BJ (cell line): Measurements from ENCODE around the gene CFAP58. TPM values are rescaled to one million over a fixed set of nuclear protein-coding genes. Genes with fewer than 3 reads are reported as not detected.

Source experiments
- CTCF ChIA-PET: fragments of 350-600 bp; formaldehyde crosslinking; extraction: SDS; loops from one replicate; lab custom pipeline; 2021; ENCODE audit warnings: antibody characterized with exemption, inconsistent platforms; lab: Yijun Ruan, JAX
- POLR2A ChIA-PET: fragments of 300-600 bp; sonication (Branson Sonifier 250); formaldehyde crosslinking; extraction: SDS; loops from one replicate; lab custom pipeline; 2021; ENCODE audit warnings: antibody characterized with exemption; lab: Charles Lee
- DNase-seq: peaks from one replicate; pipeline ENCODE4 v3.0.0-alpha.2; 2011; ENCODE audit warnings: low read depth
- H3K27me3 ChIP-seq: 2 replicates; pipeline ENCODE4 v1.6.0; 2011; ENCODE audit warnings: low read length; ENCODE audit not compliant: control insufficient read depth, insufficient read depth
- H3K36me3 ChIP-seq: 2 replicates; pipeline ENCODE4 v1.5.1; 2011; ENCODE audit warnings: low read length; ENCODE audit not compliant: control insufficient read depth, insufficient read depth
- H3K4me3 ChIP-seq: 2 replicates; pipeline ENCODE4 v1.5.1; 2011; ENCODE audit warnings: low read depth, mild to moderate bottlenecking, control low read depth, low read length
- CTCF ChIP-seq: IDR thresholded peaks from 2 replicates; pipeline ENCODE4 v1.5.1; 2011; ENCODE audit warnings: low read depth, mild to moderate bottlenecking, control low read depth, inconsistent platforms, low read length, moderate library complexity; ENCODE audit not compliant: insufficient read depth
- polyA plus RNA-seq: library from polyadenylated mRNA; depleted of rRNA; stranded (reverse); fragments of >200 nt; gene quantifications from 2 replicates; pipeline ENCODE4 v1.2.3, GENCODE V29; 2011

CFAP58 gene
- polyA plus RNA-seq, 1 experiment, result 0.23 TPM

GRCh38 chr10:104485632-104486031, 132.0 kb downstream of the CFAP58 start:
- Histone ChIP-seq H3K36me3 (no peaks in the 10 kb centered on the region), H3K27me3 (peaks cover 1% of the 10 kb centered on the region; the same call in 1 of the 2 replicates), H3K4me3 (no peak overlapping the region)
- no peak for DNase-seq
- CTCF ChIA-PET, result no interaction called here
- TF ChIP-seq CTCF, result 0 out of 2 replicates have a peak, but pooled peaks have one; percentile 4
- POLR2A ChIA-PET, result no interaction called here

GRCh38 chr10:104486803-104487202, 133.2 kb downstream of the CFAP58 start:
- CTCF ChIA-PET, result no interaction called here
- no peak for TF ChIP-seq CTCF
- Histone ChIP-seq H3K4me3 (no peak overlapping the region), H3K36me3 (no peaks in the 10 kb centered on the region), H3K27me3 (peaks cover 1% of the 10 kb centered on the region; the same call in 1 of the 2 replicates)
- POLR2A ChIA-PET, result no interaction called here
- DNase-seq, result no peak

- POLR2A ChIA-PET, result no interaction called here
- Histone ChIP-seq H3K4me3 (no peak overlapping the region), H3K27me3 (no peaks in the 10 kb centered on the region), H3K36me3 (no peaks in the 10 kb centered on the region)
- TF ChIP-seq CTCF, result no peak
- CTCF ChIA-PET, result interaction anchor here (0.6 kb wide), 1 partner anchor 197 kb away, joined by 3 read pairs; no protein-coding TSS in a partner anchor
- DNase-seq, result no peak
Observed at GRCh38 chr10:104487794-104488438, 134.3 kb downstream of the CFAP58 start.

- H3K4me3 ChIP-seq, result no peak overlapping the region
- no peak for TF ChIP-seq CTCF
- no peak for DNase-seq
- POLR2A ChIA-PET, result no interaction called here
- CTCF ChIA-PET, result no interaction called here
- no peaks in the 10 kb centered on the region for H3K27me3 ChIP-seq
- no peaks in the 10 kb centered on the region for H3K36me3 ChIP-seq
Observed at GRCh38 chr10:104488439-104488832, 134.8 kb downstream of the CFAP58 start.

- Histone ChIP-seq H3K4me3 (no peak overlapping the region), H3K36me3 (no peaks in the 10 kb centered on the region), H3K27me3 (no peaks in the 10 kb centered on the region)
- ChIA-PET POLR2A (no interaction called here), CTCF (interaction anchor here (0.6 to 1.0 kb wide), 2 partner anchors 12 to 44 kb away, joined by 3 read pairs; no protein-coding TSS in a partner anchor)
- DNase-seq, result peak; percentile 37
- TF ChIP-seq CTCF, result no peak
Observed at GRCh38 chr10:104492329-104492940, 138.8 kb downstream of the CFAP58 start.
